T follicular helper cell (primary cell): ENCODE data around the gene GBF1.

Experiments used
- DNase-seq: peaks from one replicate; pipeline ENCODE4 v3.0.0-alpha.2; 2020; ENCODE audit warnings: low read depth

Gene GBF1

GRCh38 chr10:102424145-102424544 lies 178.8 kb downstream of the GBF1 start:
- DNase-seq = no peak

- no peak for DNase-seq
These were observed 179.6 kb downstream of the GBF1 start for GRCh38 chr10:102424916-102425315.

DNA sequence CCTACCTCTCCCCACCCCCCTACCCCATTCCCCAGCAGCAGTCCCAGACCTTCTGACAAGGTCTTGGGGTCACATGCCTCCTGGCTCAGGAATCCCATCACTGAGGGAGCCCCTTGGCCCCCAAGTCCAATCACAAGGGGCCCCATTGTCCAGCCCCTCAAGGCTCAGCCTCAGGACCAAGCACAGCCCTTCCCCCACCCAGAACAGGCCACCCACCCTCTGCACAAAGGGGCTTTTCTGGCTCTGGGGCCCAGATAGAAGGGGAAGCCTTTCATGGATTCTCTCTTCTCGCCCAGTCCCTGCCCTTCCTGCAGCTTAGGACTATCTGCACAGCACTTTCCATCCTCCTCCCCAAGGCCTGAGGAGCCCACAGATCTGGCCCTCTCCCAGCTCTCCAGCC lies 180.1 kb downstream of the GBF1 start:
- DNase-seq = no peak

- DNase-seq = no peak
These were observed 181.5 kb downstream of the GBF1 start for GRCh38 chr10:102426803-102427287.

DNA sequence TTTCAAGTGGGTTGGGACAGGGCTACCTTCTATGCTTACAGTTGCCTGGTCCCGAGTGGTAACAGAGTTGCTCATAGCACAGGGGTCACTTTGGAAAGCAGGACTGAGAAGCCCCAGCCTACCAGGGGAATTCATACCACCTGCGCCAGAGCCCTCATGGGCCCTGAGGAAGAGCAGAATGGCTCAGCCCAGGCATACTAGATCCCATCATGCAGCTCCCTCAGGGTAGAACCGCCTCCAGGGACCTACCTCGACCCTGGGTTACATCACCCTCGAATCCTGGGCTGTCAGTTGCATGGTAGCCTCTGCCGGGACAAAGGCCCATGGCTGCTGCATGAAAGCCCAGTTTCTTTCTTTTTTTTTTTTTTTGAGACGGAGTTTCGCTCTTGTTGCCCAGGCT lies 184.1 kb downstream of the GBF1 start:
- DNase-seq = no peak

GRCh38 chr10:102431452-102432124 lies 186.3 kb downstream of the GBF1 start:
- DNase-seq = no peak
